AG08396 (cell line): ENCODE results near the gene NAA38.
"Not testable (repeated sequence)": the region's sequence is repeated elsewhere in the genome, so short reads cannot be mapped to it uniquely, and the experiment has no call there.

Source experiments
- DNase-seq: peaks from one replicate; pipeline ENCODE4 v3.0.0; 2012; ENCODE audit warnings: low spot score, mixed read lengths

Gene NAA38

GRCh38 chr17:7881276-7882054 is 24.1 kb upstream of the NAA38 start:
- no peak for DNase-seq

GRCh38 chr17:7880076-7880868 is 22.9 kb upstream of the NAA38 start:
- DNase-seq: no peak

GRCh38 chr17:7878234-7878633 is 20.9 kb upstream of the NAA38 start:
- no peak for DNase-seq

- DNase-seq: no peak
These were observed 18.5 kb upstream of the NAA38 start for GRCh38 chr17:7875804-7876370.

- DNase-seq: no peak
These were observed 15.7 kb upstream of the NAA38 start for GRCh38 chr17:7873051-7873450.

- DNase-seq: no peak
These were observed 10.5 kb upstream of the NAA38 start for GRCh38 chr17:7867881-7868329.

GRCh38 chr17:7864995-7865650 is 7.8 kb upstream of the NAA38 start:
- DNase-seq: no peak

GRCh38 chr17:7864384-7864783 is 7.0 kb upstream of the NAA38 start:
- not testable (repeated sequence) for DNase-seq

GRCh38 chr17:7862692-7863437 is 5.5 kb upstream of the NAA38 start:
- no peak for DNase-seq

GRCh38 chr17:7859028-7859427 is 1.7 kb upstream of the NAA38 start:
- no peak for DNase-seq

- DNase-seq: peak; percentile 57
These were observed 1.1 kb upstream of the NAA38 start for GRCh38 chr17:7858522-7858810.

- peak; percentile 80 for DNase-seq
These were observed 558 bp upstream of the NAA38 start, which contains the start of gene CYB5D1 for GRCh38 chr17:7857713-7858521. Gene CYB5D1, plus strand, starts transcription at chr17:7858003. Its CDS starts 132 bp downstream, at chr17:7858135.

GRCh38 chr17:7856011-7856810 is 1.1 kb downstream of the NAA38 start:
- no peak for DNase-seq

- DNase-seq: no peak
These were observed 1.7 kb downstream of the NAA38 start for GRCh38 chr17:7855660-7856010.

- no peak for DNase-seq
These were observed 2.3 kb downstream of the NAA38 start, which contains the start of gene TMEM88 for GRCh38 chr17:7854851-7855659. Gene TMEM88, plus strand, starts transcription at chr17:7855066. Its CDS starts 9 bp downstream, at chr17:7855075.

- DNase-seq: no peak
These were observed 3.1 kb downstream of the NAA38 start for GRCh38 chr17:7854078-7854777.

- DNase-seq: no peak
These were observed 3.7 kb downstream of the NAA38 start for GRCh38 chr17:7853691-7854038.

GRCh38 chr17:7852919-7853690 is 4.3 kb downstream of the NAA38 start:
- no peak for DNase-seq
